Mesenteric fat pad (tissue), 1 donor: ENCODE measurements around the gene MEPCE. TPM values are rescaled to one million over a fixed set of nuclear protein-coding genes. Genes with fewer than 3 reads are reported as not detected.

Experiments used
- DNase-seq: peaks from one replicate; pipeline ENCODE4 v3.0.0-alpha.2; 2020; ENCODE audit warnings: low spot score
- total RNA-seq: library from RNA; stranded (reverse); fragmentation: NEBNext Ultra II Directional; extraction: Animal tissue kit (Norgen Biotek cat#: 25700); gene quantifications from one replicate; pipeline ENCODE4 v1.2.1, GENCODE V29; 2021
- donor health status: DM: yes; HTN: yes; CAD: no.

MEPCE gene
- total RNA-seq, 1 donor from 2014 or later, result 25.9 TPM

DNA sequence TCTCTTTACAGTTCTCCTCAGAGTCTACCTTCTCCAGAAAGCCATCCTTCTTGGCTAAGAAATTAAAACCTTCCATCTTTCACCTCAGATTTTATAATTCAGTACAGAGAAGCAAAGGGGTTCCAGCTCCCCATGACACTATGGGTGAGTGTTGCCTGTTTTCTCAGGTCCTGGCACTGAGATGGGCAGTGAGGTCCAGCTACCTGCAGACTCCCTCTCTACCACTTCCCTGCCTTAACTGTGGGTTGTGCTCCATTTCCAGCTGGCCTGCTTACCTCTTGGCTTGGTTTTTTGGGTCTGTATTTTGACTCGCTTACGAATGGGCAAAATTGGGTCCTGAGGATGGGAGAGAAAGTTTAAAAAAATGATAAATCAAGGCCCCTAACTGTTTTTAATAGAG, 27.4 kb upstream of the MEPCE start:
- no peak for DNase-seq

DNA sequence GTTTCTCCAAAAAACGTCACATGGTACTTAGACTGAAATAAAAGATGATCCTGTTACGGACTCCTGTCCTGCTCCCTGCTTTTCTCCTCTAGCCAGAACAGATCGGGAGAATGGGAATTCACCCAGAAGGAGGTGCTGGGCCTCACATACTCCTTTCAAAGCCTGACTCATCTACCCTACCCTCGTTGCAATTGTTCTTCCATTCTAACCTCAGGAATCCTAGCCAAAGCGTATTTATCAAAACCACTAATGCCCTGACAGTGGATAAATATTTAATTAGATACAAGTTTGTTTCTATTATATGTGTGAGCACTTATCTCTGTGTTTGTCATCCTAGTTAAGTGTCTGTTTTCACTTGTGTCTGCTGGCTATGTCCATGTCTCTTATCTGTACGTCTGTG, 22.9 kb upstream of the MEPCE start:
- DNase-seq, result no peak

- no peak for DNase-seq
These were observed 22.1 kb upstream of the MEPCE start for GRCh38 chr7:100407285-100408180.

- no peak for DNase-seq
These were observed 18.5 kb upstream of the MEPCE start for GRCh38 chr7:100411101-100411500.

DNA sequence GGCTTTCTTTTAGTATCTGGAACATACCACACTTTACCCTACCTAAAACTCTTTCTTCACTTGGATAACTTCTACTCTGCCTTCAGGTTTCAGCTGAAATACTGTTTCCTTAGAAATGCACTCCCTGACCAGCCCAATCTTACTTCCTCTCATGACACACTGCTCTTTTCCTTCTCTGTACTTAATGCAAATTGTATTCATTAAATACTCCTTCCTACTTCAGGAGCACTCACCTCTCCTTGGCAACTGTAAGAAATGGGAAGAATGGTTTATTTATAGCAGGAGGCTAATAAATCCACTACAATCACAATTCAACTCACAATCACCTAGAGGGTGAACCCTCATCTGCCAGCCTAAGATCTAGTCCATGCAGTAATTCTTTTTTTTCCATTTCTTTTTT, 16.3 kb upstream of the MEPCE start:
- DNase-seq, result no peak

GRCh38 chr7:100413889-100414288, 15.7 kb upstream of the MEPCE start:
- DNase-seq, result no peak

- no peak for DNase-seq
These were observed 14.2 kb upstream of the MEPCE start for GRCh38 chr7:100415448-100415847.

DNA sequence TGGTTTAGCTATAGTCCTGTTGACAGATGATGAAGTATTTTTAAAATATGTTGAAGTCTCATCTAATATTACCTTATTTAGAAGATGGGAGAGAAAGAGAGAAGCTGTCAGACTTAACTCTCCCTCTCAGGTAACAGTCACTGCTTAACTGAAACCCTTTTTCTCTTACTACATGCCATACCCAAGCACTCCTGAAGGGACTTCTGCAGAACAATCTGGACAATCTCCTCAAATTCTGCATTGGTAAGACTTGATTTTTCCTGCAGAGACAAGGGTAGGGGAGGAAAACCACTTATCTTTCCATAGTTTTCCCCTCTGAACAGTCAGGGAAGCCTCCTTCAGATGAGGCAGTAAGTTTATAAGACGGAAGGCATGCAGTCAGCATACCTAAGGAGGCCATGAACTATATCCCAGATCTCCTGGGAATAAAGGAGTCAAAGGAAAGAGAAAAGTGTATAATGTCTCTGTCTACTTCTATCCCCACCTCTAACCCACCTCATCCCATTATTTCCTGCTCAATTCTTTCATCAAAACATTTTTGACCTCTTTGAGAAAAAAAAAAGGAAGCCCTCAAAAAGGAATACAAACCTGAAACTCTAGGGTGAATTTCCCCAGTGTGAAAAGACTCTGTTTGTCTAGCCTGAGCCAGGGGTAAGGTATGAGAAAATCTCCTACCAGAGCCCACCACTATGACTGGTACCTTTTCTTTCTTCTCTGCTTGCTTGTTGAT, 10.5 kb upstream of the MEPCE start:
- no peak for DNase-seq

GRCh38 chr7:100419660-100420226, 9.9 kb upstream of the MEPCE start:
- peak; percentile 33 for DNase-seq

GRCh38 chr7:100423315-100423714, 6.3 kb upstream of the MEPCE start:
- DNase-seq, result no peak

GRCh38 chr7:100425347-100425746, 4.3 kb upstream of the MEPCE start:
- DNase-seq, result no peak

DNA sequence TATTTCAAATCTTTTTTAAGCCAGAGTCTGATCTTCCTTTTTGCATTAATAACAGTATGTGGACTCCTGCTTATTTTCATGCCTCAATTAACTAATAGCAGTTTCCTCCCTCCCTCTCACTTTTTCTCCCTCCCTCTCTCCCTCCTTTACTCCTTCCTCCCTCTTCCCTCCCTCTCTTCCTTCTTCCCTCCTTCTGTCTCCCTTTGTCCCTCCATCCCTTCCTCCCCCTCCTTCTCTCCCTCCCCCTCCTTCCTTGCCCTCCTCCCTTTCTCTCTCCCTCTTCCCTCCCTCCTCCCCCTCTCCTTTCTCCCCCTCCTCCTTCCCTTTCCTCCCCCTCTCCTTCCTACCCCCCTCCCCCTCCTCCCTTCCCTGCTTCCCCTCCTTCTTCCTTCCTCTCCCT, 3.1 kb upstream of the MEPCE start:
- DNase-seq, result no peak

DNA sequence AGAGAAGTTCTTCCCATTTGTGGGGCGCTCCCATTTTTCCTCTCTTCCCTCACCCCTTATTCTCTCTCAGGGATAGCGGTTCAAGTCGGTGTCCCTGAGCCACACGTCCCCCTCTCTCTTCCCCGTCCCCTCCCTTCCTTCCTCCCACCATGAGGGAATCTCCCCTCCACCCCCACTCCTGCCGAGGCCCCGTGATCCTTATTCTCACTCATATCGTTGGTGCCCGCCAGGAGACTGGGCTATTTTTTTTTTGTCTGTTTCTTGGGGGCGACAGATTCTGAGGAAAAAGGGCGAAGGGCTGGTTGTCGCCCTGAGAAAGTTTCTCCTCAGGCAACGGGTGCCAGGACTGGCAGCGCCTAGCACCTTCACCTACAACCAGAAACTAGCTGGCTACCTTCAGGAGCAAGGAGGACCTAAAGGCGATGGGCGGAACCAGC, 1.9 kb upstream of the MEPCE start:
- no peak for DNase-seq

DNA sequence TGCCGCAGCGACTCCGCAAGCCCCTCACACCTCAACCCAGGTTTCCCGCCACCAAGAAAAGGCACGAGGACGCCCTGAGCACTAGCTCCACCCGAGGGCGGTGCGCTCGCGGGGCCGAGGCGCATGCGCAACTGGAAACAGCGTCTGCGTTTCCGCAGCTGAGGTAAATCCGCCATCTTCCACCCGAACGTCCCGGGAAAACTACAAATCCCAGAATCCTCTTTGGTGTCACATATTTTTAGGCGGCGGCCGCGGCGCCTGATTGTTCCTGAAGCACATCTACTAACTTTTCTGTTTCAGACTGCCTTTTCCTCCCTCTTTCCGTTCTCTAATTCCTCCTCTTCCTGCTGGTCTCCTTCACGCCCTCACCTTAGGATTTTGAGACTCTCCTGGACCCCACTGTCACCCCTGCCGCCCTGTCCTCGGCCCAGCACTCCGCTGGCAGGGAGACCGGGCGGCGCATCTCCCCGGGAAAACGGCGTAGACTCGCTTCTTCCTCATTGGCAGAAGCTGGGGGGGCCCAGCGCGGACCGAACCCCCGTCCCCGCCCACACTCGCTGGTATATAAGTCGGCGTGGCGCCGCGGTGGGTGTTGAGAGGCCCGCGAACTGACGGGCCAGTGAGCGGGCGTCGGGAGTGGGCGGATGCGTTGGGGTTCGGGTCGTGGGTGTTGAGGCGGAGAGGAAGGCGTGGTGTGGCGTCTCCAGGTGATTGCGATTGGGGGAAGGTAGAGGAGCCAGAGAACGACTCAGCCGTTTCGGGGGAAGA, 1.2 kb upstream of the MEPCE start, which contains the start of gene ZCWPW1:
TSS of gene ZCWPW1 (minus strand) at position 505 of the 768 bp plus-strand sequence. CDS start 8,054 bp downstream, outside the sequence.
- peak; percentile 99 for DNase-seq

GRCh38 chr7:100428967-100429636, 529 bp upstream of the MEPCE start:
- DNase-seq, result peak; percentile 100

- DNase-seq, result peak; percentile 87
These were observed 1.1 kb downstream of the MEPCE start for GRCh38 chr7:100430493-100431285.

DNA sequence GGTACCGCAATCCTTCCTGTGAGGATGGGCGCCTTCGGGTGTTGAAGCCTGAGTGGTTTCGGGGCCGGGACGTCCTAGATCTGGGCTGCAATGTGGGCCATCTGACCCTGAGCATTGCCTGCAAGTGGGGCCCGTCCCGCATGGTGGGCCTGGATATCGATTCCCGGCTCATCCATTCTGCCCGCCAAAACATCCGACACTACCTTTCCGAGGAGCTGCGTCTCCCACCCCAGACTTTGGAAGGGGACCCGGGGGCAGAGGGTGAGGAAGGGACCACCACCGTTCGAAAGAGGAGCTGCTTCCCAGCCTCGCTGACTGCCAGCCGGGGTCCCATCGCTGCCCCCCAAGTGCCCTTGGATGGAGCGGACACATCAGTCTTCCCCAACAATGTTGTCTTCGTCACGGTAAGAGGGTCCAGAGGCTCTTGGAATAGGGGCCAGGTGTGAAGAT, 1.7 kb downstream of the MEPCE start:
- DNase-seq, result peak; percentile 84

DNA sequence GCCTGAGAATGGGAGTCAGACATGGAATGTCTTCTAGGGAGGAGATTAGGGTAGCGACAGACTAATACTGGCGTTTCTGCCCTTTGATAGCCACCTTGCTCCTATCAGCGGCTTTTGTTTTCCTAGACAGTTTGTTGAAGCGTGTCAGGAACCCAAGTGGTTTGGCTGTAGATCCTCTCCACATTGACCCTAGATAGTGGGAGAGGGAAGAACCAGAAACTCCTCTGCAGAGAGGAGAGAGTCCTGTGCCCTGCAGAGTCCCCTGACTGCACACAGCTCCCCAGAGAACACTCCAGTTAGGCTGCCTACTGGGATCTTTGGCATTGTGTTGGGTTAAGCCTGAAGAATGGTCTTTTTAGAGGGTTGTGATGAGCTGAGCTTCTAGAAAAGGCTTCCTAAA, 2.4 kb downstream of the MEPCE start:
- DNase-seq, result peak; percentile 28

GRCh38 chr7:100432621-100433275, 3.1 kb downstream of the MEPCE start:
- DNase-seq, result peak; percentile 76
